SK-N-DZ (cell line): ENCODE data around the gene SLC39A6. TPM values are rescaled to one million over a fixed set of nuclear protein-coding genes. Genes with fewer than 3 reads are reported as not detected.
A peak's percentile ranks its signal among the peaks of the same experiment; 100 is the strongest.
"Not testable (repeated sequence)": the region's sequence is repeated elsewhere in the genome, so short reads cannot be mapped to it uniquely, and the experiment has no call there.

ENCODE experiments used
- DNase-seq: peaks from one replicate; pipeline ENCODE4 v3.0.0-alpha.2; 2015; ENCODE audit warnings: low spot score
- polyA plus RNA-seq, 2 experiments: library from polyadenylated mRNA; depleted of rRNA; stranded (reverse); fragments of >200 nt; gene quantifications; 2 replicates each; pipeline ENCODE4 v1.2.3, GENCODE V29; 2014

SLC39A6 gene, protein sequence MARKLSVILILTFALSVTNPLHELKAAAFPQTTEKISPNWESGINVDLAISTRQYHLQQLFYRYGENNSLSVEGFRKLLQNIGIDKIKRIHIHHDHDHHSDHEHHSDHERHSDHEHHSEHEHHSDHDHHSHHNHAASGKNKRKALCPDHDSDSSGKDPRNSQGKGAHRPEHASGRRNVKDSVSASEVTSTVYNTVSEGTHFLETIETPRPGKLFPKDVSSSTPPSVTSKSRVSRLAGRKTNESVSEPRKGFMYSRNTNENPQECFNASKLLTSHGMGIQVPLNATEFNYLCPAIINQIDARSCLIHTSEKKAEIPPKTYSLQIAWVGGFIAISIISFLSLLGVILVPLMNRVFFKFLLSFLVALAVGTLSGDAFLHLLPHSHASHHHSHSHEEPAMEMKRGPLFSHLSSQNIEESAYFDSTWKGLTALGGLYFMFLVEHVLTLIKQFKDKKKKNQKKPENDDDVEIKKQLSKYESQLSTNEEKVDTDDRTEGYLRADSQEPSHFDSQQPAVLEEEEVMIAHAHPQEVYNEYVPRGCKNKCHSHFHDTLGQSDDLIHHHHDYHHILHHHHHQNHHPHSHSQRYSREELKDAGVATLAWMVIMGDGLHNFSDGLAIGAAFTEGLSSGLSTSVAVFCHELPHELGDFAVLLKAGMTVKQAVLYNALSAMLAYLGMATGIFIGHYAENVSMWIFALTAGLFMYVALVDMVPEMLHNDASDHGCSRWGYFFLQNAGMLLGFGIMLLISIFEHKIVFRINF
- polyA plus RNA-seq (2014; cell fraction: cytosol; rRNA removed) = 141 and 161 TPM in 2 replicates
- 63.8 and 68.6 TPM in 2 replicates for polyA plus RNA-seq (2014; cell fraction: nucleus; rRNA removed)

- peak; percentile 95 for DNase-seq
Measured at GRCh38 chr18:36129300-36130038, at the start of gene SLC39A6, which contains the start of gene ELP2. Gene SLC39A6, minus strand, starts transcription at chr18:36129340. Its CDS starts 2,333 bp downstream, at chr18:36127007. Gene ELP2, plus strand, starts transcription at chr18:36129899. Its CDS starts 35 bp downstream, at chr18:36129934.

GRCh38 chr18:36177913-36178312 is 48.8 kb upstream of the SLC39A6 start:
- no peak for DNase-seq

GRCh38 chr18:36176711-36177110 is 47.6 kb upstream of the SLC39A6 start:
- no peak for DNase-seq

DNA sequence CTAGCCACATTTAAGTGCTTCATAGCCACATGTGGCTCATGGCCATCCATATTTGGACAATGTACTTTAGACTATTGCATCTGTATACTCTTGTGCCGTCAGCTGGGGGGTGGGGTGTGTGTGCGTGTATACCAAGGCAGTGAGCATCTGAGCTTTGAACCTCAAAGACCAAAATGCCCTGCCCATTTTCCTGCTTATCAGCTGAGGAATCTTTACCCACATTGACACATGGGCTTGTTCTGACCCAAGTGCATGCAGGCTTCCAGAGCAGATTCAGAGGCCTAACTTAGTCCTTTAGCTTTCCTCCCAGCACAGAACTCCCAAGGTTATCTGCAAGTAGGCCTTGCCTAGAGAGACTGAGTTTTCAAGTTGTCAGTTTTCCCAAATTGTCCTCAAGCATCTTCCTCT is 47.0 kb upstream of the SLC39A6 start:
- DNase-seq = no peak

DNA sequence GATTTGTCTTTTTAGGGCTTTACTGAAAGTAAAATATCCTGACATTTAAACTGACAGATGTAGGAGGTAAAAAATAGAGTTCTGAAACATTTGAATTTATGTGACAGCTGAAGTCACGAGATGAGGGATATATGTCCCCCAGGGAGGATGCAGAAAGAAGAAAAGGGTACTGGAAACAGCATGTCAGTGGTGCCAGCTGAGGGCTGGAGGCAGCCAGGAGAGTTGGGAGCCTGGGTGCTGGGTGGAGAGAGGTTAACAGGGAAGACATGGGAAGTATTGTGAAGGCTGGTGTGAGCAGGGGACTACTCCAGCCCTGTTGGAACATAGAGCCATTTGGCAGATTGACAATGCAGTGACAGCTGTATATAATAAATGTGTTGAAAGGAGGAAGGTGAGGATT is 46.3 kb upstream of the SLC39A6 start:
- no peak for DNase-seq

GRCh38 chr18:36169938-36170337 is 40.8 kb upstream of the SLC39A6 start:
- no peak for DNase-seq

DNA sequence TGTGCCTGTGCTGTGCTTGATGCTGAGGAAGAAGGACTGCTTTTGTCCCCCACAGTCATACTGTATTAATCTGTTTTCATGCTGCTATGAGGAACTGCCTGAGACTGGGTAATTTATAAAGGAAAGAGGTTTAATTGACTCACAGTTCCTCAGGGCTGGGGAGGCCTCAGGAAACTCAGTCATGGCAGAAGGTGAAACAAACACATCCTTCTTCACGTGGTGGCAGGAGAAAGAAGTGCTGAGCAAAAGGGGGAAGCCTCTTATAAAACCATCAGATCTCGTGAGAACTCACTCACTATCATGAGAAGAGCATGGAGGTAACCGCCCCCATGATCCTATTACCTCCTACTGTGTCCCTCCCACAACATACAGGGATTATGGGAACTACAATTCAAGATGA is 39.2 kb upstream of the SLC39A6 start:
- DNase-seq = not testable (repeated sequence)

GRCh38 chr18:36167692-36168218 is 38.6 kb upstream of the SLC39A6 start:
- no peak for DNase-seq

DNA sequence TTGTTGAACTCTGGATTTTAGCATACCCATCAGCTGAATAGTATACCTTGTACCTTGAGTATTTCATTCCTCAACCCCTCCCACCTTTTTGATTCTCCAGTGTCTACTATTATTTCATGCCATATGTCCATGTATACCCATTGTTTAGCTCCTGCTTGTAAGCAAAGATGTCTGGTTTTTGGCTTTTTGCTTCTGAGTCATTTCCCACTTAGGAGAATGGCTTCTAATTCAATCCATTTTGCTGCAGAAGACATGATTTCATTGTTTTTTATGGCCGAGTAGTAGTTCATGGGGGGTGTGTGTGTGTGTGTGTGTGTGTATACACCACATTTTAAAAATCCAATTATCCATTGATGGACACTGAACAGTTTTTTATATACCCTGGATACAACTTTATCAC is 33.8 kb upstream of the SLC39A6 start:
- no peak for DNase-seq

- DNase-seq = no peak
Measured at GRCh38 chr18:36160959-36161371, 31.8 kb upstream of the SLC39A6 start.

GRCh38 chr18:36158266-36158867 is 29.2 kb upstream of the SLC39A6 start:
- DNase-seq = no peak

DNA sequence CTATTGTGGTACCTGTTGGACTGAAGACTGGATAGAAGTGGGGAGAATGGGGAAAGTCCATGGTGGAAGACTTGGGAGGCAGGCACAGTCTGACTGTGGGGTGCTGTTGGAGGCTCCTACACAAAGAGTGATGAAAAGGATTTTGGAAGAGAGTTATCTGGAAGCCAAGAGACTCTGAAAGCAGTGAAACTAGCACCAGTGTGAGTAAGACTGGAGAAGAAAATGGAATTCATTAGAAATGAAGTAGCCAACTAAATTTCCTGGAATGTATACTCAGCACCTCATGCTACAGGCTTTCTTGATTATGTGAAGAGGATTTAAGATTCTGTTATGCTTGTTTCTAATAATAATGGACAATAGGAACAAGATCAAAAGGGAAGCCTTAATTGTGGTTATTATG is 28.3 kb upstream of the SLC39A6 start:
- DNase-seq = no peak

DNA sequence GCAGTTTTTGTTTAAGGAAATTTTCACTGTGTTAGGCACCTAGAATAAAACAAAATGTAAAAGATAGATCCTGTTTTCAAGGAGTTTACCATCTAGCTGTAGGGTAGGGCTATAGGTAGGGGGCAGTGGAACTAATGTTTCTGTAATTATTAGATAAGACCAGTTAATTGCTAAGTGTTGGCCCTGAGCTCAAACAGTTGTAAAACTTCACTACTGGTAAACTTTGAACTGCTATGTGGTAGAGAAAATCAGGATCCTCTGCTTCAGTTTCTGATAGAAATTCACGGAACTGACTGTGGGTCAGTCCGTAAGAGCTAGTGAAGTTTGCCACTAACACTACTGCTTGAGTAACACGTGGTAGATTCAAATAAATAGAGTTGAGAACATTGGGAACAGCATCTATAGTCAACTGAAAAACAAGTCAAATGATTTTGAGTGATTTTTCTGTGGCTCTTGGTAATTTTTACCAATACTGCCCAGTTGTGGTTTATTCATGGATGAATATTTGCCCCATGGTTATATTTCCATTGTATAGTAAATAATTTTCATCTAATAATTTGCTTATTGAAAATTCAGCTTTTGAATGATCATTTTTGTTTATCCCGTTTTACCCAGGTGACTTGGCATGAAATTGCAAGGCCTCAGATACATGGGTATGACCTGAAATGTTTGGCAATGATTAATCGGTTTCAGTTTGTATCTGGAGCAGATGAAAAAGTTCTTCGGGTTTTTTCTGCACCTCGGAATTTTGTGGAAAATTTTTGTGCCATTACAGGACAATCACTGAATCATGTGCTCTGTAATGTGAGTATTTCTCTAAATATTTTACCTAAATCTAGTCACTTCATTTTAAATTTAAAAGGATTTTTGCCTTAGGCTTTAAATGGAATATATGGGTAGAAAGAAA is 27.0 kb upstream of the SLC39A6 start:
- no peak for DNase-seq

DNA sequence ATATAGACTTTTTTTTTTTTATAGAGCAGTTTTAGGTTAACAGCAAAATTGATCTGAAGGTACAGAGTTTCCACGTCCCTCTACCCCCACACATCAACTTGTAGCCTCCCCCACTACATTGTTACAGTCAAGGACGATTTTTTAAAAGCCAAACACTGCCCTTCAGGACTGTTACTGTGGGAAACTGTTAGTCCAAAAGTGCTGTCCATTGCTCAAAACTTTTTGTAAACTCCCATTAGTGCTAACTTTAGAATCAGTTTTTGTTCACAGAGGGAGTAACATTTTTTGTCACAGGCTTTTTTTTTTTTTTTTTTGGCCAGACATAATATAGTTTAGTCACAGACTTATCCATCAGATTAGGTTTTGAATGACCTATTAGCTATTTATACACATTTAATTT is 24.6 kb upstream of the SLC39A6 start:
- DNase-seq = no peak

DNA sequence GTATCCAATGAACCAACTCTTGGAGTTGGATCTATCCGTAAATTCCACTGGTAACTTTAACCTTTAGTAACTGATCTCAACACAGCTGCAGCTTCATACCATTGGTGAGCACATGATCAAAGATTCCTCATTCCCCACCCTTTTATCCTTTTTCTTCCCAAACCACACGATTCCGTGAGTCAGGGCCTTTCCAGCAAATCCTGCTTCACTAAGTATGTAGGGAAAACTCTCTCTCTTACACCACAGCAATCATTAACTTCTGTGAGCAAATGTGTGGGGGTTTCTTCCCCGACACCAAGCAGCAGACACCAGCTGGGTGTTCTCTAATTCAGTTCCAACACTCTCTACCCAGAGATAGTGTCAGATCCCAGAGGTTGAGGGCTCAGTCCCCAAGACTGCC is 24.1 kb upstream of the SLC39A6 start:
- no peak for DNase-seq

- no peak for DNase-seq
Measured at GRCh38 chr18:36152781-36153180, 23.6 kb upstream of the SLC39A6 start.

GRCh38 chr18:36149514-36150289 is 20.6 kb upstream of the SLC39A6 start:
- DNase-seq = no peak

DNA sequence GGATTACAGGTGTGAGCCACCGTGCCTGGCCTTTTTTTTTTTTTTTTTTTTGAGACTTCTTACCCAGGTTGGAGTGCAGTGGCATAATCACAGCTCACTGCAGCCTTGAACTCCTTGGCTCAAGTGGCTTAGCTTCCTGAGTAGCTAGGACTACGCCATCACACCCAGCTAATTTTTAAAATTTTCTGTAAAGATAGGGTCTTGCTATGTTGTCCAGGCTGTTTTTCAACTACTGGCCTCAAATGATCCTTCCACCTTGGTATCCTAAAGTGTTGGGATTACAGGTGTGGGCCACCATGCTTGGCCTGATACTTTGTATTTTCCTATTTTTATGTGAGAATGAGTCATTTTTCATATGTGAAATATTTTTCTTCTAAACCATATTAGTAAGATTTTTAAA is 14.3 kb upstream of the SLC39A6 start:
- DNase-seq = no peak

- no peak for DNase-seq
Measured at GRCh38 chr18:36142751-36143150, 13.6 kb upstream of the SLC39A6 start.
